H1 (cell line): ENCODE results near the gene ZNF20. TPM values are rescaled to one million over a fixed set of nuclear protein-coding genes. Genes with fewer than 3 reads are reported as not detected.

Source experiments
- CTCF ChIA-PET: fragments of 300-600 bp; sonication (Branson Sonifier 250); formaldehyde crosslinking; loops from one replicate; lab custom pipeline; 2021; ENCODE audit not compliant: partially characterized antibody; lab: Charles Lee
- POLR2A ChIA-PET: fragments of 300-600 bp; sonication (Branson Sonifier 250); formaldehyde crosslinking; loops from one replicate; lab custom pipeline; 2021; ENCODE audit warnings: inconsistent platforms; ENCODE audit not compliant: partially characterized antibody; lab: Charles Lee
- DNase-seq, 2 experiments: peaks; one replicate each; pipeline versions ENCODE4 v3.0.0 to v3.0.0-alpha.2; 2010 to 2022; ENCODE audit warnings: low spot score in 2 of 2, low read depth in 1 of 2, mixed read lengths in 1 of 2
- FAIRE-seq: peaks from 2 replicates; lab custom pipeline; 2011; peaks lifted over from hg19 to GRCh38; lab: Jason Lieb, UNC
- H2AFZ ChIP-seq: 2 replicates; pipeline ENCODE4 v1.8.1; 2012; ENCODE audit warnings: low read length, inconsistent platforms
- H2AK5ac ChIP-seq: 2 replicates; pipeline ENCODE4 v1.6.1; 2013; ENCODE audit warnings: low read depth, low read length
- H2BK120ac ChIP-seq: replicated peaks from 2 replicates; pipeline ENCODE3; 2013; ENCODE audit warnings: low read depth, low read length, inconsistent platforms
- H2BK12ac ChIP-seq: 2 replicates; pipeline ENCODE4 v1.6.1; 2013; ENCODE audit warnings: low read depth, low read length
- H2BK15ac ChIP-seq: 2 replicates; pipeline ENCODE4 v1.6.1; 2013; ENCODE audit warnings: low read length
- H2BK20ac ChIP-seq: 2 replicates; pipeline ENCODE4 v1.6.1; 2013; ENCODE audit warnings: low read length
- H2BK5ac ChIP-seq: 2 replicates; pipeline ENCODE4 v1.6.1; 2013; ENCODE audit warnings: low read depth, low read length
- H3K14ac ChIP-seq: 2 replicates; pipeline ENCODE4 v1.6.1; 2013; ENCODE audit warnings: inconsistent platforms; ENCODE audit not compliant: insufficient read length
- H3K18ac ChIP-seq: 2 replicates; pipeline ENCODE4 v1.6.1; 2013; ENCODE audit warnings: low read length; ENCODE audit errors: extremely low read depth
- H3K23ac ChIP-seq: 2 replicates; pipeline ENCODE4 v1.6.1; 2013; ENCODE audit warnings: inconsistent platforms; ENCODE audit not compliant: insufficient read length
- H3K23me2 ChIP-seq: 2 replicates; pipeline ENCODE4 v1.6.1; 2013; ENCODE audit warnings: low read depth, low read length
- H3K27ac ChIP-seq: 2 replicates; pipeline ENCODE4 v1.6.1; 2011; ENCODE audit warnings: low read depth, low read length, inconsistent platforms
- H3K27me3 ChIP-seq, 4 experiments: replicated peaks in 1 of 4; 1 replicate in 1 of 4; 2 replicates in 3 of 4; pipeline versions ENCODE4 v1.6.1 to v1.8.1; 2011 to 2013; ENCODE audit warnings: low read length in 3 of 4, mild to moderate bottlenecking in 3 of 4, inconsistent platforms in 2 of 4, mixed read lengths in 2 of 4, moderate library complexity in 1 of 4; ENCODE audit not compliant: control insufficient read depth in 3 of 4, insufficient read depth in 3 of 4; ENCODE audit errors: extremely low read depth in 1 of 4
- H3K36me3 ChIP-seq, 4 experiments: 2 replicates each; pipeline versions ENCODE4 v1.6.1 to v1.8.1; 2011 to 2013; ENCODE audit warnings: mild to moderate bottlenecking in 4 of 4, low read length in 3 of 4, moderate library complexity in 2 of 4, control low read depth in 1 of 4, inconsistent platforms in 1 of 4; ENCODE audit not compliant: insufficient read depth in 4 of 4, control insufficient read depth in 2 of 4
- H3K4ac ChIP-seq: replicated peaks from 2 replicates; pipeline ENCODE3; 2013; ENCODE audit warnings: low read length, low read depth, mixed read lengths, inconsistent platforms; ENCODE audit not compliant: insufficient read length
- H3K4me1 ChIP-seq, 4 experiments: replicated peaks in 1 of 4; 1 replicate in 1 of 4; 2 replicates in 3 of 4; pipeline versions ENCODE4 v1.6.1 to v1.8.1; 2011 to 2013; ENCODE audit warnings: low read length in 3 of 4, inconsistent platforms in 2 of 4, mixed read lengths in 1 of 4; ENCODE audit not compliant: insufficient read depth in 4 of 4, control insufficient read depth in 3 of 4
- H3K4me2 ChIP-seq, 2 experiments: 2 replicates each; pipeline versions ENCODE4 v1.6.1 to v1.8.1; 2011 to 2013; ENCODE audit warnings: low read depth in 2 of 2, low read length in 2 of 2, control low read depth in 1 of 2, inconsistent platforms in 1 of 2, mild to moderate bottlenecking in 1 of 2; ENCODE audit not compliant: insufficient read depth in 1 of 2
- H3K4me3 ChIP-seq, 4 experiments: fragments of 200-600, 300-600 bp in 1 of 4; sonication (generic), shearing (Covaris generic), sonication (Bioruptor Twin) in 1 of 4; 2 replicates each; pipeline versions ENCODE4 v1.5.1 to v1.8.1; 2011 to 2016; ENCODE audit warnings: low read length in 4 of 4, low read depth in 3 of 4, control low read depth in 2 of 4, inconsistent platforms in 2 of 4, mild to moderate bottlenecking in 2 of 4, mixed read lengths in 1 of 4, moderate library complexity in 1 of 4; ENCODE audit not compliant: insufficient read depth in 2 of 4; ENCODE audit errors: extremely low read depth in 1 of 4
- H3K56ac ChIP-seq: replicated peaks from 2 replicates; pipeline ENCODE3; 2013; ENCODE audit warnings: low read depth, mild to moderate bottlenecking, mixed read lengths, low read length, inconsistent platforms; ENCODE audit not compliant: insufficient read length
- H3K79me1 ChIP-seq: 2 replicates; pipeline ENCODE4 v1.6.1; 2013; ENCODE audit warnings: low read depth, low read length, control low read depth
- H3K79me2 ChIP-seq, 2 experiments: 2 replicates each; pipeline versions ENCODE4 v1.6.1 to v1.8.1; 2012 to 2013; ENCODE audit warnings: low read length in 2 of 2, mild to moderate bottlenecking in 2 of 2, inconsistent platforms in 1 of 2; ENCODE audit not compliant: insufficient read depth in 2 of 2, control insufficient read depth in 1 of 2
- H3K9ac ChIP-seq, 4 experiments: replicated peaks in 1 of 4; 1 replicate in 1 of 4; 2 replicates in 3 of 4; pipeline versions ENCODE4 v1.6.1 to v1.8.1; 2011 to 2013; ENCODE audit warnings: low read depth in 3 of 4, low read length in 3 of 4, control low read depth in 2 of 4, mild to moderate bottlenecking in 2 of 4, moderate library complexity in 2 of 4, inconsistent platforms in 1 of 4; ENCODE audit errors: extremely low read depth in 1 of 4
- H3K9me3 ChIP-seq, 2 experiments: 2 replicates each; pipeline versions ENCODE4 v1.6.1 to v1.8.1; 2012 to 2013; ENCODE audit warnings: mild to moderate bottlenecking in 2 of 2, moderate library complexity in 2 of 2, control low read depth in 1 of 2, inconsistent platforms in 1 of 2, low read depth in 1 of 2, low read length in 1 of 2, mixed read lengths in 1 of 2; ENCODE audit not compliant: insufficient read depth in 2 of 2
- H4K20me1 ChIP-seq, 2 experiments: replicated peaks in 1 of 2; 2 replicates each; pipeline versions ENCODE3 to v1.8.1; 2011 to 2013; ENCODE audit warnings: inconsistent platforms in 2 of 2, low read length in 2 of 2, mild to moderate bottlenecking in 1 of 2; ENCODE audit not compliant: insufficient read depth in 2 of 2, control insufficient read depth in 1 of 2
- H4K5ac ChIP-seq: 2 replicates; pipeline ENCODE4 v1.6.1; 2013; ENCODE audit warnings: low read length, low read depth, mixed read lengths, inconsistent platforms; ENCODE audit not compliant: insufficient read length
- H4K8ac ChIP-seq: 2 replicates; pipeline ENCODE4 v1.8.0; 2013; ENCODE audit warnings: mild to moderate bottlenecking, moderate library complexity, low read length, inconsistent platforms; ENCODE audit not compliant: insufficient read depth; ENCODE audit errors: extremely low read depth
- H4K91ac ChIP-seq: replicated peaks from 2 replicates; pipeline ENCODE3; 2013; ENCODE audit warnings: low read length, mixed read lengths, inconsistent platforms; ENCODE audit not compliant: insufficient read length
- CEBPB ChIP-seq: IDR thresholded peaks from 2 replicates; pipeline ENCODE4 v1.6.1; 2012; ENCODE audit warnings: low read depth, low read length
- GABPA ChIP-seq: IDR thresholded peaks from 2 replicates; pipeline ENCODE4 v1.6.1; 2011; ENCODE audit warnings: mild to moderate bottlenecking, low read length, moderate library complexity, borderline replicate concordance; ENCODE audit not compliant: insufficient read depth
- RBBP5 ChIP-seq: IDR thresholded peaks from 2 replicates; pipeline ENCODE4 v1.7.1; 2012; ENCODE audit warnings: low read depth, mild to moderate bottlenecking, inconsistent platforms, low read length, moderate library complexity, borderline replicate concordance
- SUZ12 ChIP-seq: fragments of 200-600 bp; sonication (generic); IDR thresholded peaks from 2 replicates; pipeline ENCODE4 v1.6.1; 2012; ENCODE audit warnings: mild to moderate bottlenecking, inconsistent platforms, low read length, moderate library complexity, mixed read lengths
- TAF1 ChIP-seq: IDR thresholded peaks from 2 replicates; pipeline ENCODE4 v1.6.1; 2011; ENCODE audit warnings: mild to moderate bottlenecking, low read depth, low read length
- WGBS, 2 experiments: shearing (Covaris generic) in 1 of 2; methylation state at CpG; one replicate each; pipeline versions ENCODE4 v1.1.6 to v1.1.7; 2013 to 2015; ENCODE audit warnings: low lambda C conversion rate in 2 of 2, mixed read lengths in 2 of 2, inconsistent platforms in 1 of 2, low coverage in 1 of 2, missing lambda C conversion rate in 1 of 2; ENCODE audit not compliant: insufficient replicate concordance in 2 of 2, insufficient coverage in 1 of 2, insufficient read length in 1 of 2; ENCODE audit errors: extremely low coverage in 1 of 2, missing lambda C conversion rate in 1 of 2; 5-methylcytosine and 5-hydroxymethylcytosine counted together
- polyA plus RNA-seq, 7 experiments: library from polyadenylated mRNA; depleted of rRNA in 3 of 7; stranded (reverse) in 5 of 7; unstranded in 2 of 7; fragments of >200 nt in 5 of 7; fragments of 200-250 nt in 2 of 7; gene quantifications; 1 replicate in 5 of 7; 2 replicates in 1 of 7; 4 replicates in 1 of 7; pipeline versions ENCODE4 v1.2.1 to v1.2.3, GENCODE V29; 2011 to 2013; ENCODE audit warnings: missing spikeins in 2 of 7, mixed read lengths in 2 of 7
- total RNA-seq: library from RNA; stranded (reverse); fragmentation: NEBNext Ultra II Directional; extraction: Animal tissue kit (Norgen Biotek cat#: 25700); gene quantifications from 2 replicates; pipeline ENCODE4 v1.2.1, GENCODE V29; 2021

ZNF20 gene
- total and polyA plus RNA-seq, 2 of the 8 experiments (the other 6 are each of a cell fraction or from before 2014, with no cell fraction given): 1.6 to 9.0 TPM

- DNase-seq: no peak
- no peak overlapping the region for H4K91ac ChIP-seq
- H2BK15ac ChIP-seq: no peak overlapping the region
- H2BK12ac ChIP-seq: no peak overlapping the region
- FAIRE-seq: no peak
- no peak overlapping the region for H3K23ac ChIP-seq
- H3K14ac ChIP-seq: no peak overlapping the region
- no peak overlapping the region for H3K27ac ChIP-seq
- ChIA-PET POLR2A (no interaction called here), CTCF (no interaction called here)
- H2BK120ac ChIP-seq: no peak overlapping the region
- H3K4ac ChIP-seq: no peak overlapping the region
- H3K18ac ChIP-seq: no peak overlapping the region
- H2AK5ac ChIP-seq: no peak overlapping the region
- no peak overlapping the region for H3K4me2 ChIP-seq
- H3K9me3 ChIP-seq: peaks cover 7 to 38% of the 10 kb centered on the region in 2 experiments
- WGBS, 2 experiments: 92 to 100% methylated on average over 1 to 3 of the region's 3 CpGs
- no peaks in the 10 kb centered on the region for H3K27me3 ChIP-seq
- no peak overlapping the region for H2BK5ac ChIP-seq
- H3K4me3 ChIP-seq: no peak overlapping the region
- H4K20me1 ChIP-seq: no peaks in the 10 kb centered on the region
- H3K36me3 ChIP-seq: peaks cover 0 to 6% (median 0%) of the 10 kb centered on the region in 4 experiments; a peak in 2 of 8 replicates
- H4K5ac ChIP-seq: no peak overlapping the region
- no peak overlapping the region for H4K8ac ChIP-seq
- H3K79me1 ChIP-seq: no peaks in the 10 kb centered on the region; the same call in 1 of the 2 replicates
- peaks cover 0 to 4% of the 10 kb centered on the region in 2 experiments; a peak in 2 of 4 replicates for H3K79me2 ChIP-seq
- no peak for TF ChIP-seq RBBP5
- no peak for TF ChIP-seq TAF1
- TF ChIP-seq SUZ12: no peak
- no peak for TF ChIP-seq CEBPB
- no peak for TF ChIP-seq GABPA
- no peak overlapping the region for H3K56ac ChIP-seq
- no peaks in the 10 kb centered on the region for H3K23me2 ChIP-seq
- H3K4me1 ChIP-seq: no peaks in the 10 kb centered on the region
- no peak overlapping the region for H3K9ac ChIP-seq
- no peak overlapping the region for H2AFZ ChIP-seq
- no peak overlapping the region for H2BK20ac ChIP-seq
Observed at GRCh38 chr19:12180377-12180776, 40.2 kb upstream of the ZNF20 start.
